HG03354 (cell line): ENCODE data around the gene COL25A1.

Source experiments
- ATAC-seq: cut with Tn5 transposase; IDR thresholded peaks from one replicate; pipeline ENCODE4 v1.9.1; 2021; ENCODE audit warnings: mild to moderate bottlenecking; ENCODE audit not compliant: unreplicated experiment, poor library complexity, severe bottlenecking

Gene COL25A1

GRCh38 chr4:109179061-109179460 is 123.4 kb downstream of the COL25A1 start:
- no peak for ATAC-seq

GRCh38 chr4:109177096-109177810 is 125.2 kb downstream of the COL25A1 start:
- no peak for ATAC-seq

DNA sequence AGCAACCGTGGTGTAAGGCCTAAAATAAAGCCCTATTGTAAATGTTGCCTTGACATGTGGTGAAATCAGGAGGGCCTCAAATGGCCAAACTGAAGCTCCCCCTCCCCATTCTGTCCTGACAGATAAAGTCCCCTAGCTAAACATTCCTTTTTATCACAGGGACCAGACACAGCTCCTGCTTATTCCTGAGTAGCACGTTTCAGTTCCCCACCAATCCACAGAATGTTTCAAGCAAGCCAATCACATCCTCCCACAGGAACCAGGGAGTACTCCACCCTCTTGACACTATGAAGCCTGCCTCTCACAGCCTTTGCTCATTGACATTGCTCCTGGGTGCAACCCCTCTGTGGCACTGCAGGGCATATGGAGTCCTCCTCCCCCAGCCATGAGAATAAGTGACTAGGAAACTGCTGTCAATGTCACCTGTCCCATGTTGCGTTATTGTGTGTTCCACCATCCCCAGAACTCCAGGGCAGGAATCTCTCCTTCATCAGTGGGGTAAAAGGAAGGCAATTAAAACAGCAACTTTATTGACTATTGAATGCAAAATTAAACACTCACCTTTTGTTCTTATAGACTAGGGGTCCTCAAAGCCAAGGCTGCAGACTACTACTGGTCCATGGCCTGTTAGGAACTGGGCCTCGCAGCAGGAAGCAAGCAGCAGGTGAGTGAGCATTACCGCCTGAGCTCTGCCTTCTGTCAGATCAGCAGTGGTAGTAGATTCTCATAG is 128.1 kb downstream of the COL25A1 start:
- no peak for ATAC-seq

DNA sequence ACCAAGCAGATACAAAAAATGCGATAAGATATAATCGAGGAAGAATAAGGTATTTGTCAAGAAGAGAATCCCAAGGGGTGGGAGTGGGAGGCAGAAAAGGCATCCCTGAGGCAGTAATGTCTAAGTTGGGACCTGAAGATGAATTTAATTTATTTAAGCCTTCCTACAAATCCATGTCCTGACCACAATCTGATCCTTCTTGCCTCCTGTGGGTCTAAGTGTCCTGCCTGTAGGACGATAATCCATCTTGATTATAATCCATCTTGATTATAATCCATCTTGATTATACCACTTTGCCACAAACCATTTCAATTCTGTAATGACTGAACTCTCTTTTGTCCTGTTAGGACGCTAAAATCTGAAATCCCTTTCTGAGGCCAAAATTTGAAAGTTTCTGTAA is 130.2 kb downstream of the COL25A1 start:
- ATAC-seq, result no peak

DNA sequence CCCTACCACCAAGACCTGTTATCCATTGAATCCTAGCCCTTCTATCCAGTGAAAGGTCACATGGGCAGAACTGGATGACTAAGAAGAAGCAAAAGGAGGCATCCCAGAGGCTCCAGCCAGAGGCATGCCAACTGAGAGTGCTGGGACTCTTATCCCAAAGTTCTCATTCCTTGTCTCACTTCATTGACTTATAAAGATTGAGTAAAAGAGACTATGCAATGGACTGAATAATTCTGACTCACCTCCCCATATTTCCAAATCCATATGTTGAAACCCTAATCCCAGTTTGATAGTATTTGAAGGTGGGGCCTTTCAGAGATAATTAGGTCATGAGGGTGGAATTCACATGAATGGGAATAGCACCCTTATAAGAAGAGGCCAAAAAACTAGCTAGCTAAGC is 131.4 kb downstream of the COL25A1 start:
- ATAC-seq, result no peak

DNA sequence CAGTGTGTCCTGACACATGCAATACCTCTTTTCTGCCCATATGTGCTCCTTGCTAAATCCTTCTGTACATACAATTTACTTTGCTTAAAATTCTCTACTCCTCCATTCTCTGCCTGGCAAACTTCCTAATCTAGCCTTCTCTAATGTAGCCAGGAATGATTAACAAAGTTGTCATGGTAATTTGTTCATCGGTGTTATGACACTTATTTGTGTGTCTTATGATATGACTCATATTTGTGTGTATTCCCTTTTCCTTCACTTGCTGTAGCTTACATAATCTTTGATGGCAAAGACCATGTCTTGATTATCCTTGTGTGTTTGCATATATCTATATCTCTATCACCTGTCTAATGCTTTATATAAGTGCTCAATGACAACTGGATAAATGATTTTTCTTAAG is 133.3 kb downstream of the COL25A1 start:
- ATAC-seq, result no peak

DNA sequence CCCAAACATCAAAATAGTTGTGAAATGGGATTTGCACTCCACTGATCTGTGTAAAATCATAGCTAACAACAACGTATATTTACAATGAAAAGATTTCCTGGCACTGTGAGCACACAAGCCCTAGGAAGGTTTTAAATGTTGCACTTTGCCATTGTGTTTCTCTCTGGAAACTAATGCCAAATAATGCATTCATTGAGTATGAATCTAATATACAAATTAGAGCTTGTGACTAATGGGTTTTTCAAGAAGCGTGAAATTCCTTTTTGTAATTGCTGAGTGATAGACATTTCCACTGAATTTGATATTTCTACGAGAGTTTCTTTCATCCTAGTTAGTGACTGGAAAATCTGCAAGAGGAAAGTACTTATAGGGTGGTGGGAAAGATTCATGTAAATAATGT is 135.9 kb downstream of the COL25A1 start:
- ATAC-seq, result no peak

DNA sequence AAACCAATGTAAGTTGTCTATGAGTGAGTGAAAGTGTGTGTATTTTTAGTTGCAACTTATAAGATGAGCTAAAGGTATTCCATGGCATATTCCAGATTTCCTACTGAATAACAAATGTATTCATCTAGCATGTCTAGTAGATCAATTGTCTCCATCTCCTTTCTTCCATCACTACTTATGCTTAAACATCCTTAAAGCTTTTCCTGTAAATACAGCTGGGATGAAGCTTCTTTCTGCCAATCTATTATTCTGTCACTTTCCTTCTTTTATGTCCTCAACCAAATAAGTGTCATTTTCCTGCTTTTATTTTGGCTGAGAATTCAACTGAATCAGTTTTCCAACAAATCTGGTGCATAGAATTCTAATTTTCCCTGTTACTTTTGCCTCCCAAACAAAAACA is 136.3 kb downstream of the COL25A1 start:
- ATAC-seq, result no peak

- ATAC-seq, result no peak
Observed at GRCh38 chr4:109164011-109164410, 138.4 kb downstream of the COL25A1 start.

DNA sequence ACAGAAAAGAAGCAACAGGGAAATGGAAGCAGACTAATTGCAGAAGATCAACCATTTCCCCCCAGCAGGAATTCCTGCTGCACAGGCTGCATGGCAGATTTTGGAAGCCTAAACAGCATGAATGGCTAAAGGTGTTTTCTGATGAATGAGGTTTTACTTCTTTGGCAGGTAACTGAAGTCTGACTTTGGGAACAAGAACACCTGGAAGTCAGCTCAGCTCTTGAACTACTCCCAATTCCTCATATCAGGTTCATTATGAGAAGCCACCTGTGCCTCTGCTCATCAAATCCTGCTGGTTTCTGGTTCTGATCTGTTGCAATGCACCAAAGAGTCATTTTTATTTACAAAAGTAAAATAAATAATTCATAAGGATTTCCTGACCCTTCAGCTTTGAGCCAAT is 139.0 kb downstream of the COL25A1 start:
- ATAC-seq, result no peak

GRCh38 chr4:109162759-109163158 is 139.7 kb downstream of the COL25A1 start:
- ATAC-seq, result no peak

DNA sequence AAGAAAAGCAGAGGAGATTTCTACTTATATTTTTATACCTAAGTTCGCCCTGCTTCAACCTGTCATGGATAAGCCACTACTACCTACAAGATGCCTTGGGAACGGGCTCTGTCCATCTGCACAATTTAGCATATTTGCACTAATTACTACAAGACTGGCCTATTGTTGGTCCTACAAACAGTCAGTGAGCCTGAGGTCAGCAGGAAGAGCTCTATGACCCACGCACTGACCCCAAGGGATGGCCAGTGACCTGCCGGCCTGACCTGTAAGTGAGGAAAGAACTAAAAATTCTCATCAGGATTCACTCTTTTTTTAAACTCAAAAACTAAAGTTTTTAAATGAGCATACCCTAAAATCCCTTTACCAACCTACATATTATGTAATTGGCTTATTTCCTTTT is 142.0 kb downstream of the COL25A1 start:
- ATAC-seq, result no peak

DNA sequence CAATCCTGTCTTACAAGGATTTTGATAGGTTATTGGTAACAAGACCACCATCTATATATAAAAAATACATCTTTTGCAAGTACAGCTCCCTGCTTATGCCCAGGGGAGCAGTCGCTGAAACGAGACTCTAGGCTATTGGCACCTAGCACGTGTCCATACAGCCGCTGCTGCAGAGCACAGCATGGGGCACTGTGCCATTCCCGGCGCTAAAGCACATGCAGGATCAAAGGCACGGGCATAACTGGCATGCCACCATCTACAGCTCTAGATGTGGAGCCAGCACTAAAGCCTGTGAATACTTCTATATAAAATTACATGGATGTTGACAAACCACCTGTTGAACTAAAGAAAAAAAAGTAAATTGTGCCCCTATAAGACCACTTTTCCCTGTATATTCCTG is 144.8 kb downstream of the COL25A1 start:
- ATAC-seq, result no peak

DNA sequence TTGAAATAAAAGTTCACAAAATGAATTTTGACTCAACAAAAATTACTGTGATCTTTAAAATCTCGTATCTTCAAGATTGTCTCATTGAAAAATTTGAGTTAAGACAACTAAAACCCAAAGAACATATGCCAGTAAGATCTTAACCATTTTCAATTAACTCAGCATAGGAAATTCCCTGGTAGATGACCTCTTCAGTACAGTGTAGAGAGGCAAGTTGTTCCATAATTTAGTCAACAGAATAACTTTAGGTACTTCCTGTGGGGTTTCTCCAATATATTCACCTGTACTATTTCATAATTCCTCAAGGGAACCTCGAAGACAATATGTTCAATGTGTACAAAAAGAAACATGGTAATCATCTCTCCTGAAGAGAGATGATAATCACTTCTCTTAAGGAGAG is 145.3 kb downstream of the COL25A1 start:
- no peak for ATAC-seq

- no peak for ATAC-seq
Observed at GRCh38 chr4:109156356-109156755, 146.1 kb downstream of the COL25A1 start.

- no peak for ATAC-seq
Observed at GRCh38 chr4:109155682-109156283, 146.7 kb downstream of the COL25A1 start.

- no peak for ATAC-seq
Observed at GRCh38 chr4:109155084-109155483, 147.4 kb downstream of the COL25A1 start.

DNA sequence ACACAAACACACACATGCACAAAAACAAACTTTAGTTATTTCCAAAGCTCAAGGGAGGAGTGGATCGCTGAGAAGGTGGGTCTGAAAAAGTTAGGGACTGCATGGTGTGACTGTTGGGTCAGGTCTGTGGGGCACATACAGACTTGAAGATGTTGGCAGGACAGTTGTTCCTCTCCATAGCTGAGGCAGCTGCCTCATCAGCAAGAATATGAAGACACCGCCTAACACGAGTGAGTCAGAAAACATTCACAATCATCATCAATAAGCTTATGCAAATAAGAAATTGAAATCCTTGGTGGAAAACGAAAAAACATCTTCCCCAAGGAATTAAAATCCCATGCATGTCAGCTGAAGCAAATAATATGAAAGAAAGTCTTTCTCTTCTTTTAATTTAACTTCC is 148.0 kb downstream of the COL25A1 start:
- ATAC-seq, result no peak

DNA sequence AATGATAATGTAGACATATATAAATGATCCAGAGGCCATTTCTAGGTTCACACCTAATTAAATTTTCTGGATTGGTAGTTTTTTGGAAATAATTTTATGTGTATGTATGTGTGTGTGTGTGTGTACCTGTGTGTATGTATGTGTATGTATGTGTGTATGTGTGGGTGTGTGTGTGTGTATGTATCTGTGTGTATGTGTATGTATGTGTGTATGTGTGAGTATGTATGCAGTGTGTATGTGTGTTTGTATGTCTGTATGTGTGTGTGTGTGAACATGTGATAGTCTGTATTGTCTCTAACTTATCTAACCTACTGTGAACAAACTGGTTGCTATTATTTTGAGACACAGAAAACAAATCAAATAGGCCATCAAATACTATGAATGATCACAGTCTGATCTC is 152.6 kb downstream of the COL25A1 start:
- ATAC-seq, result no peak

GRCh38 chr4:109148577-109149075 is 153.8 kb downstream of the COL25A1 start:
- no peak for ATAC-seq

DNA sequence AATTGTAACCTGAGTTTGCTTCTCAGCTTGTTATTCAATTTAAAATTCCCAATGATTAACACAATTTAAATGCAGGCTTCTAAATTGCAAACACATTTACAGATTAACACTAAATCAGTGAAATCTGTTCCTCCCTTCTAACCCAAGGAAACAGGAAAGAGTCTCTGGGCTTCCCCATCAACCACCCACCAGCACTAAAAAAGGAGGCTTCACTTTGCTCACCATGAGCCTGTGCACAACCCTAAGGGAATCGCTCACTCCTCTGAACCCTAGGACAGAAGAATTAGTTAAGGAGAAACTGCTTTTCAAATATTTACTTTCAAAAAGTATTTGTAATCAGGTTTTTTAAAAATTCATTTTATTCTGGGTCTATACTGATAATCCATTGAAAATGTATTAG is 155.3 kb downstream of the COL25A1 start:
- no peak for ATAC-seq
